Liver (tissue), 9 donors: Measurements from ENCODE around the gene WNT7B. TPM values are rescaled to one million over a fixed set of nuclear protein-coding genes. Genes with fewer than 3 reads are reported as not detected.

ENCODE experiments used
- DNase-seq: peaks from one replicate; pipeline ENCODE4 v3.0.0-alpha.2; 2017; ENCODE audit warnings: low spot score
- H3K27ac ChIP-seq, 2 donors: one replicate each; pipeline ENCODE4 v1.7.0; 2013; ENCODE audit warnings: inconsistent platforms in 2 of 2, low read length in 2 of 2, control low read depth in 1 of 2, low read depth in 1 of 2, mild to moderate bottlenecking in 1 of 2
- H3K27me3 ChIP-seq, 4 donors: one replicate each; pipeline versions ENCODE4 v1.6.1 to v1.7.0; 2013; ENCODE audit warnings: low read length in 3 of 4, inconsistent platforms in 1 of 4, mild to moderate bottlenecking in 1 of 4, moderate library complexity in 1 of 4; ENCODE audit not compliant: control insufficient read depth in 4 of 4, insufficient read depth in 4 of 4
- H3K36me3 ChIP-seq, 4 donors: one replicate each; pipeline versions ENCODE4 v1.6.1 to v1.7.0; 2013; ENCODE audit warnings: low read length in 3 of 4, mild to moderate bottlenecking in 3 of 4, low read depth in 1 of 4, moderate library complexity in 1 of 4; ENCODE audit not compliant: control insufficient read depth in 4 of 4, insufficient read depth in 3 of 4
- H3K4me1 ChIP-seq, 4 donors: one replicate each; pipeline versions ENCODE4 v1.6.1 to v1.7.0; 2013; ENCODE audit warnings: low read length in 3 of 4, mild to moderate bottlenecking in 3 of 4, moderate library complexity in 1 of 4; ENCODE audit not compliant: control insufficient read depth in 4 of 4, insufficient read depth in 4 of 4
- H3K4me3 ChIP-seq, 3 donors: one replicate each; pipeline versions ENCODE4 v1.6.1 to v1.7.0; 2013; ENCODE audit warnings: low read length in 3 of 3, control low read depth in 1 of 3, low read depth in 1 of 3, mild to moderate bottlenecking in 1 of 3
- H3K9ac ChIP-seq, 2 donors: one replicate each; pipeline ENCODE4 v1.7.0; 2013; ENCODE audit warnings: low read length in 2 of 2, mild to moderate bottlenecking in 2 of 2, moderate library complexity in 2 of 2, control low read depth in 1 of 2, low read depth in 1 of 2
- H3K9me3 ChIP-seq, 4 donors: one replicate each; pipeline versions ENCODE4 v1.6.1 to v1.7.0; 2013; ENCODE audit warnings: low read length in 3 of 4; ENCODE audit not compliant: control insufficient read depth in 4 of 4
- CTCF ChIP-seq: fragments of 150-350 bp; IDR thresholded peaks from 2 replicates; pipeline ENCODE4 v1.5.1; 2017; ENCODE audit warnings: improper control_type of control experiment, low read depth, low read length; ENCODE audit not compliant: missing input control
- FOXA1 ChIP-seq: IDR thresholded peaks from 2 replicates; pipeline ENCODE4 v1.6.1; 2016; ENCODE audit warnings: antibody characterized with exemption
- FOXA2 ChIP-seq: IDR thresholded peaks from 2 replicates; pipeline ENCODE4 v1.6.1; 2016; ENCODE audit warnings: antibody characterized with exemption
- GABPA ChIP-seq, 2 donors: IDR thresholded peaks in 1 of 2; conservative IDR thresholded peaks in 1 of 2; 2 replicates each; pipeline ENCODE4 v1.6.1; 2016; ENCODE audit warnings: antibody characterized with exemption in 2 of 2, mild to moderate bottlenecking in 1 of 2, moderate library complexity in 1 of 2
- HNF4A ChIP-seq, 2 donors: conservative IDR thresholded peaks; 2 replicates each; pipeline ENCODE4 v1.6.1; 2016; ENCODE audit warnings: antibody characterized with exemption in 2 of 2, mild to moderate bottlenecking in 2 of 2
- JUND ChIP-seq, 2 donors: IDR thresholded peaks; 2 replicates each; pipeline ENCODE4 v1.6.1; 2016; ENCODE audit warnings: antibody characterized with exemption in 2 of 2
- NR2F2 ChIP-seq: IDR thresholded peaks from 2 replicates; pipeline ENCODE4 v1.6.1; 2016; ENCODE audit warnings: antibody characterized with exemption
- REST ChIP-seq: IDR thresholded peaks from 2 replicates; pipeline ENCODE4 v1.6.1; 2016; ENCODE audit warnings: antibody characterized with exemption, mild to moderate bottlenecking
- RXRA ChIP-seq, 2 donors: IDR thresholded peaks; 2 replicates each; pipeline ENCODE4 v1.6.1; 2017 to 2018; ENCODE audit warnings: antibody characterized with exemption in 2 of 2, mild to moderate bottlenecking in 1 of 2
- SP1 ChIP-seq: IDR thresholded peaks from 2 replicates; pipeline ENCODE4 v1.6.1; 2018; ENCODE audit warnings: antibody characterized with exemption, mild to moderate bottlenecking
- ZBTB33 ChIP-seq: IDR thresholded peaks from 2 replicates; pipeline ENCODE4 v1.6.1; 2016; ENCODE audit warnings: antibody characterized with exemption
- WGBS: extraction: QIAGEN DNeasy Blood & Tissue Kit; methylation state at CpG from one replicate; pipeline ENCODE4 v1.1.7; 2013; 5-methylcytosine and 5-hydroxymethylcytosine counted together
- polyA plus RNA-seq, 2 donors: library from polyadenylated mRNA; stranded (reverse) in 1 of 2; unstranded in 1 of 2; fragments of 200-250 nt in 1 of 2; fragments of >200 nt in 1 of 2; fragmentation: Nextera tagmentation in 1 of 2; extraction: Ambion mirVana in 1 of 2; gene quantifications; one replicate each; pipeline versions ENCODE4 v1.2.1 to v1.2.3, GENCODE V29; 2013 to 2015
- total RNA-seq, 2 donors: library from RNA; depleted of rRNA; stranded (reverse); fragments of >200 nt; gene quantifications; one replicate each; pipeline ENCODE4 v1.2.3, GENCODE V29; 2014
- donor health status: healthy.
- donor health status: healthy.
- donor health status: healthy.
- donor health status: healthy.
- donor health status: healthy.

Gene WNT7B
- total and polyA plus RNA-seq, 4 donors, result 0.06 to 0.28 TPM; not detected in 2

GRCh38 chr22:45891021-45891421 is 85.9 kb downstream of the WNT7B start:
- no peak for TF ChIP-seq CTCF
- 82% methylated on average over 37 of the region's 37 CpGs for WGBS
- Histone ChIP-seq H3K4me3 (no peak overlapping the region), H3K9me3 (no peaks in the 10 kb centered on the region), H3K9ac (no peak overlapping the region), H3K36me3 (no peaks in the 10 kb centered on the region), H3K27ac (no peak overlapping the region), H3K4me1 (no peaks in the 10 kb centered on the region), H3K27me3 (peaks cover 0 to 7% (median 0%) of the 10 kb centered on the region in 4 donors)
- no peak for DNase-seq

GRCh38 chr22:45890351-45890635 is 86.7 kb downstream of the WNT7B start:
- no peaks in the 10 kb centered on the region for H3K36me3 ChIP-seq
- no peak overlapping the region for H3K9ac ChIP-seq
- no peak for TF ChIP-seq SP1
- no peak for TF ChIP-seq RXRA (IDR thresholded peaks at IDR 0.05)
- no peak for TF ChIP-seq HNF4A (conservative IDR thresholded peaks at IDR 0.05)
- TF ChIP-seq ZBTB33, result no peak
- TF ChIP-seq JUND (IDR thresholded peaks at IDR 0.05), result no peak
- TF ChIP-seq CTCF, result no peak
- TF ChIP-seq FOXA2, result no peak
- TF ChIP-seq GABPA (IDR thresholded peaks at IDR 0.05 in 1 of 2, conservative IDR thresholded peaks at IDR 0.05 in 1 of 2), result no peak
- no peak for TF ChIP-seq FOXA1
- no peak for TF ChIP-seq REST
- TF ChIP-seq NR2F2, result no peak
- no peaks in the 10 kb centered on the region for H3K4me1 ChIP-seq
- WGBS, result 95% methylated on average over 26 of the region's 26 CpGs
- no peaks in the 10 kb centered on the region for H3K9me3 ChIP-seq
- no peak overlapping the region for H3K4me3 ChIP-seq
- peaks cover 0 to 7% (median 0%) of the 10 kb centered on the region in 4 donors for H3K27me3 ChIP-seq
- no peak overlapping the region for H3K27ac ChIP-seq
- DNase-seq, result no peak
